Kidney (tissue), 14 donors: Measurements from ENCODE around the gene CTRB1. TPM values are rescaled to one million over a fixed set of nuclear protein-coding genes. Genes with fewer than 3 reads are reported as not detected.
A peak's percentile ranks its signal among the peaks of the same experiment; 100 is the strongest.

ENCODE experiments used
- DNase-seq, 5 donors: peaks; one replicate each; pipeline ENCODE4 v3.0.0-alpha.2; 2013 to 2020
- FAIRE-seq: peaks from 2 replicates; lab custom pipeline; 2012; peaks lifted over from hg19 to GRCh38; lab: Jason Lieb, UNC
- H3K27ac ChIP-seq, 2 donors: one replicate each; pipeline ENCODE4 v1.7.0; 2013; ENCODE audit warnings: low read depth in 2 of 2, low read length in 2 of 2, inconsistent platforms in 1 of 2
- H3K27me3 ChIP-seq: one replicate; pipeline ENCODE4 v1.7.1; 2013; ENCODE audit warnings: low read length, inconsistent platforms; ENCODE audit not compliant: control insufficient read depth, insufficient read depth
- H3K36me3 ChIP-seq, 3 donors: one replicate each; pipeline versions ENCODE4 v1.7.0 to v1.7.1; 2013; ENCODE audit warnings: low read length in 3 of 3, control low read depth in 1 of 3, inconsistent platforms in 1 of 3; ENCODE audit not compliant: insufficient read depth in 3 of 3, control insufficient read depth in 2 of 3
- H3K4me1 ChIP-seq, 3 donors: one replicate each; pipeline versions ENCODE4 v1.7.0 to v1.7.1; 2013; ENCODE audit warnings: low read length in 3 of 3, inconsistent platforms in 1 of 3, low read depth in 1 of 3; ENCODE audit not compliant: control insufficient read depth in 2 of 3, insufficient read depth in 2 of 3
- H3K4me3 ChIP-seq, 3 donors: one replicate each; pipeline versions ENCODE4 v1.7.0 to v1.8.1; 2013; ENCODE audit warnings: low read length in 3 of 3, control low read depth in 1 of 3, inconsistent platforms in 1 of 3
- H3K9ac ChIP-seq, 3 donors: one replicate each; pipeline versions ENCODE4 v1.7.0 to v1.7.1; 2013; ENCODE audit warnings: low read length in 3 of 3, control low read depth in 1 of 3, inconsistent platforms in 1 of 3
- H3K9me3 ChIP-seq, 3 donors: one replicate each; pipeline versions ENCODE4 v1.7.0 to v1.7.1; 2013; ENCODE audit warnings: low read length in 3 of 3, control low read depth in 1 of 3, inconsistent platforms in 1 of 3; ENCODE audit not compliant: control insufficient read depth in 2 of 3, insufficient read depth in 1 of 3
- intact Hi-C: fragments of 100-400 bp; cut with DNase I; formaldehyde crosslinking; loops from one replicate; pipeline ENCODE4 v1.11.1; 2022
- polyA plus RNA-seq: library from polyadenylated mRNA; stranded (reverse); fragments of 350-450 nt; fragmentation: Illumina TruSeq; extraction: RNeasy Lipid Tissue Mini Kit (QIAGEN cat#74804); gene quantifications from one replicate; pipeline ENCODE4 v1.2.3, GENCODE V29; 2014; ENCODE audit warnings: low read depth, low replicate concordance; ENCODE audit not compliant: insufficient read depth
- total RNA-seq: library from RNA; stranded (reverse); fragmentation: NEBNext Ultra II Directional; extraction: Animal tissue kit (Norgen Biotek cat#: 25700); gene quantifications from one replicate; pipeline ENCODE4 v1.2.1, GENCODE V29; 2021
- TF ChIP-seq, protein P1 (sequence below): IDR thresholded peaks from 3 replicates; pipeline ENCODE4 v1.5.1; 2012; ENCODE audit warnings: mild to moderate bottlenecking, moderate library complexity, borderline replicate concordance; ENCODE audit not compliant: insufficient read depth; ENCODE audit errors: extremely low read depth
- donor health status: control.
- donor health status: control.
- donor health status: control.
- donor health status: control.
- donor health status: control.
- donor health status: DM: yes; HTN: yes; CAD: no.
- donor health status: Normal renal cell carcinoma (clear cell type).

The CTRB1 gene
- total and polyA plus RNA-seq, 2 donors from 2014 or later: not detected

DNA sequence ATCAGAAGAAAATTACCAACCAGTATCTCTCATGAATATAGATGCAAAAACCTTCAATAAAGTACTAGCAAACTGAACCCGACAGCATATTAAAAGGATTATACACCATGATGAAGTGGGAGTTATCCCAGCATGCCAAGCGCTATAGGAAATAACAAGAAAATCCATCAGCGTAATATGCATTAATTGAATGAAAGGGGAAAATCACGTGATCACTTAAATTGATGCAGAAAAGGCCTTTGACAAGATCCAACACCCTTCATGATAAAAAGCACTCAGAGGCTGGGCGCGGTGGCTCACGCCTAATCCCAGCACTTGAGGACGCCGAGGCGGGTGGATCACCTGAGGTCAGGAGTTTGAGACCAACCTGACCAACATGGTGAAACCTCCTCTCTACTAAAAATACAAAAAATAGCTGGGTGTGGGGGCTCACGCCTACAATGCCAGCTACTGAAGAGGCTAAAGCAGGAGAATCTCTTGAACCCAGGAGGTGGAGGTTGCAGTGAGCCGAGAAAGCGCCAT, 16.7 kb upstream of the CTRB1 start:
- H3K9me3 ChIP-seq: no peaks in the 10 kb centered on the region
- H3K36me3 ChIP-seq: no peaks in the 10 kb centered on the region
- no peaks in the 10 kb centered on the region for H3K4me1 ChIP-seq
- no peak overlapping the region for H3K27ac ChIP-seq
- TF ChIP-seq, protein P1, sequence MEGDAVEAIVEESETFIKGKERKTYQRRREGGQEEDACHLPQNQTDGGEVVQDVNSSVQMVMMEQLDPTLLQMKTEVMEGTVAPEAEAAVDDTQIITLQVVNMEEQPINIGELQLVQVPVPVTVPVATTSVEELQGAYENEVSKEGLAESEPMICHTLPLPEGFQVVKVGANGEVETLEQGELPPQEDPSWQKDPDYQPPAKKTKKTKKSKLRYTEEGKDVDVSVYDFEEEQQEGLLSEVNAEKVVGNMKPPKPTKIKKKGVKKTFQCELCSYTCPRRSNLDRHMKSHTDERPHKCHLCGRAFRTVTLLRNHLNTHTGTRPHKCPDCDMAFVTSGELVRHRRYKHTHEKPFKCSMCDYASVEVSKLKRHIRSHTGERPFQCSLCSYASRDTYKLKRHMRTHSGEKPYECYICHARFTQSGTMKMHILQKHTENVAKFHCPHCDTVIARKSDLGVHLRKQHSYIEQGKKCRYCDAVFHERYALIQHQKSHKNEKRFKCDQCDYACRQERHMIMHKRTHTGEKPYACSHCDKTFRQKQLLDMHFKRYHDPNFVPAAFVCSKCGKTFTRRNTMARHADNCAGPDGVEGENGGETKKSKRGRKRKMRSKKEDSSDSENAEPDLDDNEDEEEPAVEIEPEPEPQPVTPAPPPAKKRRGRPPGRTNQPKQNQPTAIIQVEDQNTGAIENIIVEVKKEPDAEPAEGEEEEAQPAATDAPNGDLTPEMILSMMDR: no peak
- no peak overlapping the region for H3K9ac ChIP-seq
- no peak for FAIRE-seq
- H3K4me3 ChIP-seq: no peak overlapping the region
- H3K27me3 ChIP-seq: no peaks in the 10 kb centered on the region
- intact Hi-C loops: no loop called here
- DNase-seq: no peak

DNA sequence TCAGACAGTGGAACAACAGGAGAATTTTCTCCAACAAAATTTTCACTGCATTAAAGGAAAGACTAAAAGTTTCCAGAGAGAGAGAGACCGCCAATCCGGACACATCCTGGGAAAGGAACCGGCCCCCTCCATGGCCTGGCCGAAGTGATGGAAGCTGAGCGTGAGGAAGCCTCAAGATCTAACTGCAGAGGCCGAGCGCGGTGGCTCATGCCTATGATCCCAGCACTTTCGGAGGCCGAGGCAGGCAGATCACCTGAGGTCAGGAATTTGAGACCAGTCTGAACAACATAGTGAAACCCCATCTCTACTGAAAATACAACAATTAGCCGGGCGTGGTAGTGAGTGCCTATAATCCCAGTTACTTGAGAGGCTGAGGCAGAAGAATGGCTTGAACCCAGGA, 15.7 kb upstream of the CTRB1 start:
- Histone ChIP-seq H3K36me3 (no peaks in the 10 kb centered on the region), H3K27me3 (no peaks in the 10 kb centered on the region), H3K4me3 (no peak overlapping the region), H3K27ac (no peak overlapping the region), H3K9me3 (no peaks in the 10 kb centered on the region), H3K4me1 (no peaks in the 10 kb centered on the region), H3K9ac (no peak overlapping the region)
- no peak for FAIRE-seq
- intact Hi-C loops: no loop called here
- DNase-seq: peak in 2 of 5 donors; percentile 20 to 36
- TF ChIP-seq, protein P1: no peak

DNA sequence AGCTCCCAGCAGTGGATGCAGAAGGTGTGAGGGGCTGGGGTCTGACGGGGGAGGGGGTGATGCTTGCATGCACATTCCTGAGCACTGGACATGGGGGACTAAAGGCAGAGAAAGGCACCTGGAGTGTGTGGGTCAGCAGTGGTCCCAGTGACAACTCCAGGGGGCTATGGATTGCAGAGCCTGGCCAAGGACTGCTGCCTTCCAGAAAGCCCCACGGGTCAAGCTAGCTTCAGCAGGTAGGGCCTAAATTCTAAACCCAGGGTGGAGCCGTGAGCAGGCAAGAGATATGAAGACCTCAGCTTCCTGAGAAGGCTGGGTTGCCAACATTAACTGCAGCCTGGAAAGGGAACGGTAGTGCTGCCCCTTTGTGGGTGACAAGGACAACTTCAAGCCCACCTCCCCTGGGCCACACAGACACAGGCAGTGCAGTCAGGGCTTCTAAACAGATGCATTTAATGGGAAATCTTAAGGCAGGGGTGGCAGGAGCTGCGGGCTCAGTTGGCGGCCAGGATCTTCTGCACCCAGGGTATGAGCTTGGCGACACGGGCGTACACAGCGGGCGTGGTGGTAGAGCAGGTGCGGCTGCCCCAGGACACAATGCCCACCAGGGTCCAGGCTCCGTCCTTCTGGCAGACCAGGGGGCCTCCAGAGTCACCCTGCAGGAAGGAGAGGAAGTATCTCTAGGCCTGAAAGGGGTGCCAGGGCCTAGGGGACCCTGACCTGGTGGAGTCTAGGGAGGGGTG, 14.9 kb upstream of the CTRB1 start:
- Histone ChIP-seq H3K4me3 (no peak overlapping the region), H3K27me3 (no peaks in the 10 kb centered on the region), H3K36me3 (no peaks in the 10 kb centered on the region), H3K9me3 (no peaks in the 10 kb centered on the region), H3K9ac (no peak overlapping the region), H3K27ac (no peak overlapping the region), H3K4me1 (no peaks in the 10 kb centered on the region)
- TF ChIP-seq, protein P1: no peak
- DNase-seq (peak in 1 of 5 donors; percentile 42), FAIRE-seq (no peak)
- intact Hi-C loops: no loop called here
